M059J (cell line): Measurements from ENCODE around the gene CMTM8. TPM values are rescaled to one million over a fixed set of nuclear protein-coding genes. Genes with fewer than 3 reads are reported as not detected.
"Not testable (repeated sequence)": the region's sequence is repeated elsewhere in the genome, so short reads cannot be mapped to it uniquely, and the experiment has no call there.

Experiments
- DNase-seq: peaks from one replicate; pipeline ENCODE4 v3.0.0-alpha.2; 2012; ENCODE audit warnings: low read depth
- total RNA-seq: library from RNA; depleted of rRNA; stranded (reverse); fragments of >200 nt; shearing (Covaris generic); gene quantifications from 2 replicates; pipeline ENCODE4 v1.2.3, GENCODE V29; 2014

Gene CMTM8
- total RNA-seq, 1 experiment from 2014 or later: 4.6 TPM

DNA sequence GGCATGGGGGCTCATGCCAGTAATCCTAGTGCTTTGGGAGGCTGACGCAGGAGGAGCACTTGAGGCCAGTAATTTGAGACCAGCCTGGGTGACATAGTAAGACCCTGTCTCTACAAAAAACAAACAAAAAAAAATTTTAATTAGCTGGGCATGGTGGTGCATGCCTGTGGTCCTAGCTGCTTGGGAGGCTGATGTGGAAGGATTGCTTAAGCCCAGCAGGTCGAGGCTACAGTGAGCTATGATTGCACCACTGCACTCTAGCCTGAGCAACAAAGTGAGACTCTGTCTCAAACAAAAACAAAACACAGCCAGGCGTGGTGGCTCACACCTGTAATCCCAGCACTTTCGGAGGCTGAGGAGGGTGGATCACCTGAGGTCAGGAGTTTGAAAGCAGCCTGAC, 9.7 kb upstream of the CMTM8 start:
- DNase-seq: not testable (repeated sequence)

DNA sequence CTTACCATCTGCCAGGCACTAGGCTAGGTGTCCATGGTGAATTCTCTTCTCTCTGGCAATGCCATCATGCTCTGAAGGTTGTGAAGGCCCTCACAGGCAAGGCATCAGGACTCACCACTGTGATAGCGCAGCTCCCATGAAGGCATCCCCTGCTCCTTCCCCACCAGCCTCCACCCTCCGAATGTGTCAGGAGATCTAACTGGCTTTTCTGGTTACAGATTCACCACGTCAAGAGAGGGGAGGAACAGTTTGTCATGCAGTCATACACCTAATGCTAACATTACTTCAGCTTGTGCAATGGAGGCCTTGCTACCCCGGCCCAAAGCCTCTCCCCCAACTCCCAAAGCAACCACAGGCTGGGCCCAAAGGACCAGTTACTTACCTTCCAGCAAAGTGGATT, 8.9 kb upstream of the CMTM8 start:
- DNase-seq: no peak

DNA sequence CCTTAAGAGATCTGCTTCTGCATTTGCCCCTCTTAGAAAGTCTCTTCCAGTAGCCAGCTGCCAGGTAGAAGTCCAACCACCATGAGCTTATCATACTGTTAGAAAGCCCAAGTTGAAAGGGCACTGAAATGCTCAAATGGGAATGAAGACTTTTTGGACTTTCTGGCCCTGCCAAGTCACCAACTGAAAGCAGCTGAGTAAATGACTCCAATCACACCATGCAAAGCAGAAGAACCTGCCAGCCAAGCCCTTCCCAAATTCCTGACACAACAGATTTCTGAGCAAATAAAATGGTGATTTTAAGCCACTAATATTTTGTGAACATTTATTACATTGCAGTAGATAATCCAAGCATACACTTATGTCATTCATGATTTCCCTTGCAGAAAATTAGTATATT, 2.1 kb upstream of the CMTM8 start:
- DNase-seq: no peak

DNA sequence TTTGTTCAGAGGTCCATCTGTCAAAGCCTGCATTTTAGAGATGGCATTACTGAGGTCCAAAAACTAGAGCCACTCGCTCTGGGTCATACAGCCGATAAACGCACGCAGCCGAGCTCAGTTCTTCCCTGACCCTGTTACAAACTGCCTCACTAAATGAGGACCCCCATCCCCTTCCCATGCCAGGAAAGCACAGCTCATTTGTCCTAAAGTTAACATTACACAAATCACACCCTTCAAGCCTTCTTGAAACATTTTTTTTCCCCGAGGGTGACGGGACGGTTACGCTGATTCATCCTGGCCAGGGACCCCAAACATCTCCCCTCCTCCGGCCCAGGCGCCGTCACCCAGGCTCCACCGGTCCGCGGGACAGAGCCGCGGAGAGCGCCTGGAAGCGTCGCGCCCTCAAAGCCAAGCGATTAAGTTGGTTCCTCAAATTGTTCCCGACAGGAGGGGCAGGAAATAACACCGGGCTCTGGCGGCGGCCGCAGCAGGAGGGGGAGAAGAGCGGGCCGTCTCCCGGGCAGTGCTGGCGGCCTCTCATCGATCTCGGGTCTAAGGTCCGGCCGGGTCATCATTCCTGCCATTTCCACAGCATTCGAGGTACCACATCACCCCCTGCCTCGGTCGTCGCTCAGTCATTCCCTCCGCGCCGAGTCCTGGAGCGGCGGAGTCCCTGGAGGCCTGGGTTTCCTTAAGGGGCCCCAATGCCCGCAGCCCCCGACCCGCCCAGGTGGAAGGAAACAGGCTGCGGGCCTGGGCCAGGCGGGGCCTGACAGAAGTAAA, 619 bp upstream of the CMTM8 start:
- DNase-seq: peak; percentile 39

DNA sequence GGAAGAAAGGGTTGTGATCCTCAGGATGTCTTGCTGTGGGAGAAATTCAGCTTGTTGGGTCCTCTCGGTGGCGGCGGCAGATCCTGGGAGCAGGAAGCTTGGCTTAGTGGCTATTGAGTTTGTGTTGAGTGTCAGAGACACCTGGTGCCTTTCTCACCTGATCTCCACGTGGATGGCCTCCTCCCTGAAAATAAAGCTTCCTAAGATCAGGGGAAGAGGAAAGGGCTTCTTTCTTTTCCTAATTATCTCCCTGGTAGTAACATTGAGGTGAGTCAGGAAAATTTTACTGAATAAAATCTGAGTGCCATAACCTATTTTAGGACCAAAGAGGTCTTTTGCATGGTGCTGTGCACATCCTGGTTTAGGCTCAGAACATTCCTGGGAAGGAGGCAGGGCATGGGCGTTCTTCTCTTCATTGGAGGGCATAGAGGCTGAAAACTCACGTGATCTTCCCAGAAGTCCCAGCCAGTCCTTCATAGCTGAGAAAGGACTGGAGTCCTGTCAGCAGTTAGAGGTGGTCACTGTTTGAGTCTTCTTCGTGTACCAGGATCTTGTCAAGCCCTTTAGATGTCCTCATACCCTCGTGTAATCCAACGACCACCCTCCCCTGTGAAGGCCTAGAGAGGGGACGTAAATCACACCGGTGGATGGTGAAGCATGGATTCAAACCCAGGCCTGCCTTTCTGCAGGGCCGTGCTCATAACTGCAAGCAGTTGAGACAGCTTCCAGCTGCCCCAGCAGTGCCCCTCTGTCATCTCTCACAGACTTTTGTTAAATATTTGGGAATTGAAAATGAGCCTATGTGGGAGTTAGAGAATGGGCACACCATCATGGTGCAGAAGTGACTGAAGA, 1.1 kb downstream of the CMTM8 start:
- DNase-seq: peak; percentile 42

DNA sequence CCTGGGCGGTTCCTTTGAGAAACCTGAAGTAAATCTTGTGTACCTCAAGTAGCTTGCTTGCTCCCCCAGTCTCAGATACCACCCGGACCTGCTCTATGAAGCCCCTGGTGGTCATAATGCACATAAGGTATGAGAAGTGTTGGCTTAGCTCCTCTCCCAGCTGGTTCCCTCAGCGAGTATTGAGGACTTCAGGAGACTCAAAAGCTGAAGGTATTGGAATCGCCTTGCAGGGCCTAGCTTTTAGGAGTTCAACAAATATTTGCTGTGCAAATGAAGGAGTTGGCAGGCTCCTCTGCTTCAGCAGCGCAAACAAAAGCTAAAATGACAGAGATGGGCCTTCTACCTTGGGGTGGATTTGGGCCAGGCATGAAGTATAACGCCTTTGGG, 1.7 kb downstream of the CMTM8 start:
- DNase-seq: peak; percentile 38

DNA sequence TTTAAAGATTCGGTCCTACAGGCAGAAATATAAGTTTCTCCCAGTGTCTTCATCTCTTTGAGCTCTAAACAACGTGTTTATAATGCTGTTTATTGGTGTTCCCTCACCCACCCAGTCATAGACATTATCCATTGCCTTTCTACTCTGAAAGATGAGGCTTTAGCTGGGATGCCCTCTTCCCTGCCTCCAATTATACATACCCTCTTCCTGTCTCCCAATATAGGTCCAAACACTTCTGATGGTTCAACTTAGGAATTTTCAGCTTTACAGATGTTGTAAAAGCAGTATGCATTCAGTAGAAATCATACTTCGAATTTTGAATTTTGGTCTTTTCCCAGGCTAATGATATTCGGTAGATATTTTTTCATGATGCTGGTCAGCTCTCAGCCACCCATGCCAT, 2.6 kb downstream of the CMTM8 start:
- DNase-seq: no peak

DNA sequence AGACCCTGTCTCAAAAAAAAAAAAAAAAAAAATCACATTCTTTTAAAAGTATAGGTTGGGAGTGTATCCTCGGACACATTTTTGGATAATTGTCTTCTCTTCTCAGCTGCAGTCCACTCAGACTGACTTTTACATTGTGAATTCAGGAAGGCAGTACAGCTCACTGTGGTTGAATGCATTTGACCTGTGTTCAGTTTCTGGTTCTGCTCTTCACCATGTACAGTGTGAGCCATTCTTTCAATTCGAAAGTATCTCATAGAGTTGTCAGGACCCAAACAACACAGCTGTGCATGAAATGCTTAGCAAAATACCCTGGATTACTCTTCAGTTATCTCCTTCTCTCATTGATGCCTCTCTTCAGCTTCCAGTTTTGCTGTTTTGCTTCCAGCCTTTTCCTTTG, 5.0 kb downstream of the CMTM8 start:
- DNase-seq: no peak

DNA sequence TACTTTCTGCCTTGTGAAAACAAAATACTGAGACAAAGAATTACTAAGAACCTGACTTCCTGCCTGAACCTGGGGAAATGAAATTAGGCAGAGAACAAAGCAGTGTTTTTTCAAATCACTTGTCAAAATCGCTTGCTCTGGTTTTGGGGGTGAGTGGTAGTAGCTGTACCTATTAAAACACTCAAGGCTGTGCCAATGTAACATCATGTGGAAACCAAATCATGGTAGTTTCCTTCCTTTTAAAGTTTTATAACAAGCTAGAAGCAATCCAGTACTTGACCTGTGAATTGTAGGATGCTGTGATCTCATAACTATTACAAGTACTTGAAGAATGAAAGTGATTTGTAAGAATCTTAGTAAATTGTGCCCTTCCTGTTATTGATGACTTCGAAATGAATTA, 6.7 kb downstream of the CMTM8 start:
- no peak for DNase-seq

DNA sequence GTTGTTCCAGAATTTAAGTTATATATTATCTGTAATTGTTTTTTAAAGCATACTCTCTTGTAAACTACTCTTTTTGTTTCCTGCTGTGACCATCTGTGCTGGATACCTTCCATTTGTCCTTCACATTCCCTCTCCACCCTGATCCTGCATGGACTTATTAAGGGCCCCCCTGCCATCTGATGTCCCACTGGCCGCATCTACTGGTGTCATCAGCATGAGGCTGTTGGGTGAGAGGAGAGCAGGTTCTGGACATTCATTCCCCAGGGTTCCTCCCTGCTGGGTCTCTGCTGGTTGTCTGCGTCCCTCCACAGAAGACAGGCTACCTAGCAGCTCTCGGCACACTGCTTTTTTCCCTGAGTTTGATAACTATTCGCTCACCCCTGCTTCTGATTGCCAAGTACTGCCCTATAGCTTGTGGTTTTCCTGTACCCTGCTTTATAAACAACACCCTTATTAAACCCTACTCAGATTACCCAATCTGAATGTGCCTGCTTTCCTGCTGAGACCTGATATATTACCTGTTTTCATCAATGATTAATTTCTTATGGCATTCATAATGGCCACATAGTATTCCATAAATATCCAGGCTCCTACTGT, 7.7 kb downstream of the CMTM8 start:
- DNase-seq: peak; percentile 15

DNA sequence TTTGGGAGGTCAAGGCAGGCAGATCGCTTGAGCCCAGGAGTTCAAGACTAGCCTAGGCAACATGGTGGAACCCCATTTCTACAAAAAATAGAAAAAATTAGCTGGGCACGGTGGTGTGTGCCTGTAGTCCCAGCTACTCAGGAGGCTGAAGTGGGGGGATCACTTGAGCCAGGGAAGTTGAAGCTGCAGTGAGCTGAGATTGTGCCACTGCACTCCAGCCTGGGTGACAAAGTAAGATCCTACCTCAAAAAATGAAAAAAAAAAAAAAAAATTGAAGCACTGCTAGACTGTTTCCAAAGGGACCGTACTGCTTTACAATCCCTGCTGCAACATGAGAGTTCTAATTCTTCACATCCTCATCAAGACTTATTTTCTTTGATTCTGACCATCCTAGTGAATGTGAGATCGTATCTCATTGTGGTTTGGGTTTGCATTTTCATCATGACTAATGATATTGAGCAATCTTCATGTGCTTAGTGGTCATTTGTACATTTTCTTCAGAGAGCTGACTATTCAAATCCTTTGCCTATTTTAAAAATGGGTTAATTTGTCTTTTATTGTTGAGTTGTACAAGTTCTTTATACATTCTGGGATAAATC, 10.8 kb downstream of the CMTM8 start:
- peak; percentile 94 for DNase-seq

DNA sequence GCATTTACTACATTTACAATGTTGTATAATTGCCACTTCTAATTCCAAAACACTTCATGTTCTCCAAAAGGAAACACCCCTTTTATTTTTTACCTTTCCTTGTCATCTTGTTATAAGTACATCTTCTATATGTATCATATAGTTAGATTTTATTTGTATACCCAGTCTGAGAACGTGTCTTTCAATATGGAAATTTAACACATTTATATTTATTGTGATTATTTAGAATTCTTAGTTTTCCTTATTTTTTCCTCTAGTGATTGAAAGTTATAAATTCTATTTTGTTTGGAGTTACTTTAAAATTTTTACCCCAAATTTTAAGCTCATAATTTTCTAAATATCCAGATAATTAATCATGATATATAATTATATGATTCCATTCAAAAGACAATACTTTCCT, 15.8 kb downstream of the CMTM8 start:
- no peak for DNase-seq

DNA sequence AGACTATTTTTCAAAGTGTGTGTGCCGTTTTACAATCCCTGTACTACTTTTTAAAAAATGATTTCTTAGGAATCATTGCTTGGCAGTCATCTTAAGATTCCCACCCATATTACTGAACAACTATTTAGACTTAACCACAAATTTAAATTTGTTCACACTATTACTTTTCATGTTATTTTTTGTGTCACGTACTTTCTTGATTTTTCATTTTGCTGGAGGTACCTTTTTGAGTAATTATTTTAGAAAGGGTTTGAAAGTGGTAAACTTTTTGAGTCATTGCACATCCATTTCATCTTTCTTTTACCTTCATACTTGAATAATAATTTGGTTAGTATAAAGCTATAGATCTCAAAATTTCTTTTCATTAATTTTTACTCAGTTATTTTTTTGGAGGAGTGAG, 16.9 kb downstream of the CMTM8 start:
- no peak for DNase-seq

DNA sequence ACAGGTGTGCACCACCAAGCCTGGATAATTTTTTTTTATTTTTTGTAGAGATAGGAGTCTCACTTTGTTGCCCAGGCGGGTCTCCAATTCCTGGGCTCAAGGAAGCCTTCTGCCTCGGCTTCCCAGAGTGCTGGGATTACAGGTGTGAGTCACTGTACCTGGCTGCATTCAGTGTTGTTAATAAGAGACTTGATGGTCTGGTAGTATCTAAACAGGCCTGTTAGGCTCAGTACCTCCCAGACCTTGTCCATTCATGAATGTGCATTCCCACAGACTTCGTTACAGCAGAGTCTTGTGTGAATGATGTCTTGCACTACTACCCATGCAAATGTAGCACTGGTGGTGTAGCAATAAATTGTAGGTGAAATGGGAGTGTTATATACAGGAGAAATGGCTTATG, 17.7 kb downstream of the CMTM8 start:
- DNase-seq: no peak

DNA sequence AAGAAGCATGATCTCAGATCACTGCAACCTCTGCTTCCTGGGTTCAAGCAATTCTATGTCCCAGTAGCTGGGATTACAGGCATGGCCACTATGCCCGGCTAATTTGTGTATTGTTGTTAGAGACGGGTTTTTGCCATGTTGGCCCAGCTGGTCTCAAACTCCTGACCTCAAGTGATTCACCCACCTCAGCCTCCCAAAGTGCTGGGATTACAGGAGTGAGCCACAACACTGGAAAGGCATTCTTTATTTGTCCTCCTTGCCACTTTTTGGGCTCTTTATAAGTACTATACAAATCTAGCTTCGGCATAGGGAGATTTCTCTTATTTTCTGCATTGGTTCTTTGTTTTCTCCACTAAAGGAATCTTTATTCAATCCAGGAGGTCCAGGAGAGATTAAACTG, 18.6 kb downstream of the CMTM8 start:
- peak; percentile 67 for DNase-seq

DNA sequence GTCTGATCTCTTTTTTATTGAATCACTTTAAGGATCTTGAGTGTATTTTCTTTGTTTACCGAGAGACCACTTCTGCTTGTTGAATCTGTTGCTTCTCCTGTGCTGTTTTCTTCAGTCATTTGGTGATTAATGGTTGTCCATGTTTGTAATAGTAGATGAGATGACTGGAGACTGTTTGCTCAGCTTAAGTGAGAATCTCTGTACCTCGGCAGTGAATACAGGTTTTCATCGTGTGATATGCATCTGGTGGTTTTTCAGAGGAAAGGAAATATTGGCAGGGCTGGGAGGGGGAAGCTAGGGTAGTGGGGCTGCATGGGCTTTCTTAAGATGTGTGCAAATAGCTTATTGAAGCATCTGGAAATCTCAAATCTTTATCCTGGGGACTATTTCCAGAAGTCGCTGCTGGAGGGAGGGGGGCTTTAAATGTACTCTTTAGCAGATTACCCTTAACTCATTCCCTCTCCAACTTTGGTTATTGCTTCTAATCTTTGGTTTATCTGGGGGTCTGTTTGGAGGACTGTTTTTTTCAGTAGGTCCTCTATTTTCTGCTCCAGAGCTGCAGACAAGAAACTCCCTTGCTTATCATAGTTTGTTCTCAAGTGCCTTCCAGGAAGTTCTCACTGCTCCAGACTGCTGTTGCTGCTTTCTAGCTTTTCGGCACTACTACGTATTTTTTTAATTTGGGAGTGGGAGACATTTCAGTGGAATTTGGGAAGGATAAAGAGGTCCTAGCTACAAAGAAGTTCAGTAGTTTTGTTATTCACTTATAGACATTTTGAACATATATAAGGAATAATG, 19.4 kb downstream of the CMTM8 start:
- DNase-seq: peak; percentile 39

DNA sequence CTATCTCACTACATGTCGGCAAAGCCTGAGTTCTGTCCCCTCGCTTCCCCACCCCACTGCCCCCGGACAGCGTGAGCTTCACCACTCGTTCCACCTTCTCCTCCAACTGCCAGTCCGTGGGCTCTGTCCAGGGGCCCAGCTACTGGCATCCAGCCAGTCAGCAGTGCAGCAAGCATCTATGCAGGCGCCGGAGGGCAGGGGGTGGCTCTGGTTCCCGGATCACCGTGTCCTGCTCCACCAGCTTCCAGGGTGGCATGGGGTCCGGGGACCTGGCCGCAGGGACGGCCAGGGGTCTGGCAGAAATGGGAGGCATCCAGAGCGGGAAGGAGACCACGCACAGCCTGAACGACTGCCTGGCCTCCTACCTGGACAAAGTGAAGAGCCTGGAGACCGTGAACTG, 20.4 kb downstream of the CMTM8 start:
- DNase-seq: no peak

DNA sequence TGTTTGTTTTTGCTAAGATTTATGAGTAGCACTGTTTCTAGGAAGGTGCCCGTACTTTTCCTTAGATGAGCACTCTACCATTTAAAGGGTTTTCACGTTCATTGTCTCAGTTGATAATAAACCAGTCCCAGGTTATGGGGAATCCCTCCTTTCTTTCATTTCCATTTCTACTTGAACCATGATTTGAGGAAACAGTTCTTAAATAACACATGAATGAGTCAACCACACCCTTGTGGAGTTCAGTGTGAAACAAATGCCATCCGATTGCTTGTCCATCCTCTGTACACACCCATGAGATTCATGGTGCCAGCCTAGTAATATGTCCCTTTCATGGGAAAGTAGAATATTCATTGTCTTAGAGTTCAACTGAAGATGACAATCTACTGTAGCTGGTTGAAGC, 23.1 kb downstream of the CMTM8 start:
- no peak for DNase-seq

DNA sequence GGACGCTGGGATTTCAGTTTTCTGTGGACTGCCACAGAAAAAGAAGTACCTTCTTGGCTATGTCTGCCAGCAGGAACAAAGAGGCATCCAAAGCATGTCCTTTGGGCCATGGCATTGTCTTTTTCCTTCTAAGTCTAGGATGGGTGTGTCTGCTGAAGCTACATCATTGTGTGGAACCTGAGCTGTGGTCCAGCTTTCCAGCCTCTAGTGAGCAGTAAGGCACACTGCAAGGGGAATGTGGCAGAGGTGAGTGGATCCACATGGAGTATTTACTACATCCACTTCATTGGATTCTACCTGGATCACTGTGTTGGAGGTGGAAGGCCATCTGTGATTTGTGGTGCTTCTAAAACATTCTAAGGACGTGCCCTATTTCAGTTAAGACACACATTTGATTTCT, 23.7 kb downstream of the CMTM8 start:
- no peak for DNase-seq

DNA sequence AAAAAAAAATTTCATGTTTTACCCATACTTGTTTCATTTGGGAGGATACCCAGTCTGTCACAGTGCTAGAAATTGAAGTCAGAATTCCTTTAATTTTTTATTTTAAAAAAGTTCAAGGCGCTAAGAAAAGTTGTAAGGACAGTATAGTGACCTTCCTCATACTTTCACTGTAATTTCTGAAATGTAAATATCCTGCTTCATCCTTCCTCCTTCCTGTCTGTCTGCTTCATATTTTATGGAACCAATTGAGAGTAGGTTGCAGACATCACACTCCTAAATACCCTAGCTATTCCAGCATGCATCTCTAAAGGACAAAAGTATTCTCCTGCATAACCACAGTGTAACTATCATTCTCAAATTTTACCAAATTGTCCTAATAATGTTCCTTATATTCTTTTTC, 35.8 kb downstream of the CMTM8 start:
- DNase-seq: no peak

DNA sequence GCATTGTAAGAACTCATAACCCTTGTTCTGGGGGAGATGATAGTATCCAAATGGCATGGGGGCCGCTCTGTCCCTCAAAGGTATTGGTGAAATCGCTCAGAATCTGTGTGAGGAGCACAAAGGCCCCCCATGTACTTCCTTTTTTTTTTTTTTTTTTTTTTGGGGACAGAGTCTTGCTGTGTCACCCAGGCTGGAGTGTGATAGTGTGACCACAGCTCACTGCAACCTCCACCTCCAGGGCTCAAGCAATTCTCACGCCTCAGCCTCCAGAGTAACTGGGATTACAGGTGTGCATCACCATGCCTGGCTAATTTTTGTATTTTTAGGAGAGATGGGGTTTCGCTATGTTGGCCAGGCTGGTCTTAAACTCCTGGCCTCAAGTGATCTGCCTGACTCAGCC, 37.0 kb downstream of the CMTM8 start:
- DNase-seq: no peak
